HG02588 (cell line): ENCODE measurements around the gene NUBP2.

Experiments used
- ATAC-seq: cut with Tn5 transposase; IDR thresholded peaks from one replicate; pipeline ENCODE4 v1.9.1; 2021; ENCODE audit warnings: mild to moderate bottlenecking, moderate library complexity; ENCODE audit not compliant: unreplicated experiment

NUBP2 gene

DNA sequence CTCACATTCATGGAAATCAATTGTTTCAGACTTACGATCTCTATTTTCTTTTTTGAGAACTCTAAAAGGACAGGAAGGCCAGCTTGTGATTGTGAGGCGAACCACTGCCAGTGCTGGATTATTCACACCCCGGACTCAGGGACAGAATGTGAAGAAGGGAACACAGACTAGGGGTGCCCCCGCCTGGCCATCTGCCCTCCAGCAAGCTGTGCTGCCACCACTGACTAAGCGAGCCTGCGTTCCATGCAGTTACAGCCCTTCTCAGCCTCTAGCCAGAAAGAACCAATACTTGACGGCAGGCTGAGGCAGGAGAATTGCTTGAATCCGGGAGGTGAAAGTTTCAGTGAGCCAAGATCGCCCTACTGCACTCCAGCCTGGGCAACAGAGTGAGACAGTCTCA, 41.1 kb downstream of the NUBP2 start:
- no peak for ATAC-seq

GRCh38 chr16:1825381-1825863, 42.7 kb downstream of the NUBP2 start:
- no peak for ATAC-seq

DNA sequence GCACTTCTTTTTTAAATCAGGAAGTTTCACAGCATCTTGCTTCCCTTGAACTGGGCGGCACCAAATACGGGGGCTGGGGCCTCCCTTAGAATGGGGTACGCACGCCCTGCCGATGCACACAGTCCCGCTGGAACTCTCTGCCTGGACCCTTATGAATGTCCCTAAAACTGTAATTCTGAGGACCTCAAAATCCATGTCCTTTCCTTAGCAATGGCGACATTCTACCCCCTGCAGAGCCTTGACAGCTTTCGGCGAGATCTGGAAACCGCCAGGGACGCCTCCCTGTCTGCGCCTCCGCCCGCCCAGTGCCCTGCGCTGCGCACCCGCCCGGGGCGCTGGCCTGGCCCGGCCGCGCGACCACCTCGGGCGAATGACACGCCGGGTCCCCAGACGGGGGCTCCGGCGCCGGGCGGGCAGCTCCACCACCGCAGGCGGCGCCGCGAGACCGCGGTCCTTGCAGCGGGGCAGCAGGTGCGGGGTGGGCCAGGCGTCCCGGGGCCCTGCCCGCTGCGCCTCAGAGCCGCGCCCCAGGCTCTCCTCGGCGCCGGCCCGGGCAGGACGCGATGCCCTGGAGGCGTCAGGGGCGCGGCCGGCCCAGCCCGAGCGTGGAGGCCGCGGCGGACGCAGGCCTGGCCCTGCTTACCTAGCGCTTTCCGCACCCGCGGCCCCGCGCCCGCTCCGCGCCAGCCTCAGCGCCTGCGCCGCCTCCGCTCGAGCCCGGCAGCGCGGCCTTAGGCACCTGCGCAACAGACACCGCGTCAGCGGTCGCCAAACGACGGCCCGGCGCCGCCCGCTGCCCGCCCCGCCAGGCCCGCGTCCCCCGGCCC, 43.3 kb downstream of the NUBP2 start:
- peak; percentile 42 for ATAC-seq

GRCh38 chr16:1826691-1827573, 44.2 kb downstream of the NUBP2 start, which contains the start of the genes FAHD1 and HAGH:
Gene FAHD1 (plus strand): TSS chr16:1827206. CDS start chr16:1827239, 33 bp downstream.
Gene HAGH (minus strand): TSS chr16:1826825. CDS start chr16:1826787, 38 bp downstream.
- peak; percentile 85 for ATAC-seq

- ATAC-seq, result no peak
These were observed 46.1 kb downstream of the NUBP2 start for GRCh38 chr16:1828645-1829410.

DNA sequence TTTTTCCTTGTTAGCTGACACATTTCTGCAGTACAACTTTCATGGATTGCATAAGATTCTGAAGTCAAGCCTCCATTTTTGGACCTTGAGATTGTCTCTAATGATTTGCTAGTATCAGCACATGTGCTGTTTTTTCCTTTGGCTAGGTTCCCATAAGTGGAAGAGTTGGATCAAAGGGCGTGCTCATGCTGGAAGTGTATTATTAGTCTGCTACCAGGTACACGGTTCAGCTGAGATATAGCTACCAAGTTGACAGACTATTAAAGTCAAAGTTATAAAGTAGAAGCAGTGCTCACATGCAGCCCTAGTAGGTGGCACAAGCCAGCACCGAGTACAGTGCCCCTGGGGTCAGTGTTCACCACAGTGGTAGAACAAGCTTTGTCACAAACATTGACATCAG, 47.5 kb downstream of the NUBP2 start:
- no peak for ATAC-seq

- no peak for ATAC-seq
These were observed 48.7 kb downstream of the NUBP2 start for GRCh38 chr16:1831186-1832075.

- no peak for ATAC-seq
These were observed 50.2 kb downstream of the NUBP2 start for GRCh38 chr16:1832838-1833454.

- ATAC-seq, result no peak
These were observed 51.3 kb downstream of the NUBP2 start for GRCh38 chr16:1834096-1834495.
